Right ventricle myocardium superior (tissue), 1 donor: ENCODE data around the gene CLTRN. TPM values are rescaled to one million over a fixed set of nuclear protein-coding genes. Genes with fewer than 3 reads are reported as not detected.
A peak's percentile ranks its signal among the peaks of the same experiment; 100 is the strongest.

Experiments
- ATAC-seq: fragments of 200-7000 bp; cut with Tn5 transposase; one replicate; pipeline ENCODE4 v1.9.1; 2020; ENCODE audit warnings: mild to moderate bottlenecking; ENCODE audit not compliant: poor library complexity
- DNase-seq: peaks from one replicate; pipeline ENCODE4 v3.0.0-alpha.2; 2020
- intact Hi-C: fragments of 100-400 bp; cut with DNase I; formaldehyde crosslinking; loops from one replicate; pipeline ENCODE4 v1.11.2; 2022
- total RNA-seq: library from RNA; stranded (reverse); fragmentation: NEBNext Ultra II Directional; extraction: Animal tissue kit (Norgen Biotek cat#: 25700); gene quantifications from one replicate; pipeline ENCODE4 v1.2.1, GENCODE V29; 2021
- donor health status: DM: no; HTN: yes; CAD: no; lungs with severe emphysema.

The CLTRN gene
- total RNA-seq, 1 donor from 2014 or later: 0.94 TPM

- peak; percentile 30 for DNase-seq
- ATAC-seq: peak; percentile 80
- intact Hi-C loops: no loop called here
Observed at GRCh38 chrX:15600745-15601144, 63.9 kb downstream of the CLTRN start, which contains the start of gene ACE2. Gene ACE2 (minus strand): TSS chrX:15600960. CDS start chrX:15600911, 49 bp downstream.

GRCh38 chrX:15600049-15600448 is 64.6 kb downstream of the CLTRN start:
- no peak for ATAC-seq
- no peak for DNase-seq
- intact Hi-C loops: no loop called here

GRCh38 chrX:15599461-15599860 is 65.1 kb downstream of the CLTRN start:
- DNase-seq: no peak
- intact Hi-C loops: loop anchor here (10.0 kb wide), 1 partner anchor 45 kb away; no protein-coding TSS in a partner anchor
- no peak for ATAC-seq

GRCh38 chrX:15598026-15598425 is 66.6 kb downstream of the CLTRN start:
- ATAC-seq (peak; percentile 36), DNase-seq (no peak)
- intact Hi-C loops: loop anchor here (10.0 kb wide), 1 partner anchor 47 kb away; no protein-coding TSS in a partner anchor

- intact Hi-C loops: loop anchor here (10.0 kb wide), 1 partner anchor 50 kb away; no protein-coding TSS in a partner anchor
- ATAC-seq (peak; percentile 64), DNase-seq (no peak)
Observed at GRCh38 chrX:15594371-15594770, 70.2 kb downstream of the CLTRN start.

GRCh38 chrX:15579778-15580747 is 84.5 kb downstream of the CLTRN start:
- peak; percentile 63 for DNase-seq
- ATAC-seq: peak; percentile 96
- intact Hi-C loops: no loop called here

Other genes with a start within 250 kb of the CLTRN start
- 10.8 TPM for gene PIR, start 171.5 kb downstream of the CLTRN start, total RNA-seq
- gene BMX, start 164.0 kb downstream of the CLTRN start, total RNA-seq: 1.8 TPM
- gene ACE2, start 63.8 kb downstream of the CLTRN start, total RNA-seq: 13.3 TPM
- 2.8 TPM for gene CA5B, start 73.5 kb upstream of the CLTRN start, total RNA-seq
- gene ZRSR2, start 125.7 kb upstream of the CLTRN start, total RNA-seq: 6.8 TPM
- 117 TPM for gene AP1S2, start 190.0 kb upstream of the CLTRN start, total RNA-seq